GM21825 (cell line): ENCODE results near the gene RANBP10.

Source experiments
- ATAC-seq: cut with Tn5 transposase; IDR thresholded peaks from one replicate; pipeline ENCODE4 v1.9.1; 2021; ENCODE audit warnings: mild to moderate bottlenecking, moderate library complexity; ENCODE audit not compliant: unreplicated experiment

Gene RANBP10

GRCh38 chr16:67828651-67829050, 22.3 kb upstream of the RANBP10 start:
- no peak for ATAC-seq

GRCh38 chr16:67825906-67826305, 19.5 kb upstream of the RANBP10 start:
- ATAC-seq, result no peak

- ATAC-seq, result no peak
Measured at GRCh38 chr16:67825119-67825518, 18.8 kb upstream of the RANBP10 start.

- ATAC-seq, result no peak
Measured at GRCh38 chr16:67822511-67822910, 16.2 kb upstream of the RANBP10 start.

GRCh38 chr16:67820608-67821259, 14.4 kb upstream of the RANBP10 start:
- ATAC-seq, result no peak

GRCh38 chr16:67814567-67814966, 8.2 kb upstream of the RANBP10 start:
- ATAC-seq, result no peak

GRCh38 chr16:67811899-67812298, 5.5 kb upstream of the RANBP10 start:
- ATAC-seq, result no peak

GRCh38 chr16:67807148-67807682, 855 bp upstream of the RANBP10 start:
- no peak for ATAC-seq

GRCh38 chr16:67805718-67806427, 487 bp downstream of the RANBP10 start:
- no peak for ATAC-seq

GRCh38 chr16:67804853-67805542, 1.4 kb downstream of the RANBP10 start:
- ATAC-seq, result no peak

DNA sequence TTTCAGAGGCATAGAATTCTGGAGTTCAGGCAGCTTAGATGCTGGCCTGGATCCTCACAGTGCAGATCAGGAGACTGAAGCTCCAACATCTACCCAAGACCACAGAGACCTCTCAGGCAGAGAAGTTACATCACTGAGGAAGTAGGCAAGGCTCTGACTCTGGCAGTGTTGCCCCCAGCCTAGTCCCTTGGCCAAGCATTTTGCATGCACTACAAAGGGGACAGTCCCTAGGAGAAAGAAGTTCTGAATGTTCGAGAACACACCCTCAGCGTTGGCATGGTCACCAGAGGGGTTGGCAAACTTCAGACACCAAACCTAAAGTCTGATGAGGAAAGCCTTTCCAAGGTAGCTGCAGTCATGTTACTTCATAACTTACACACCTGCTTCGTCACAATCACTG, 2.5 kb downstream of the RANBP10 start:
- no peak for ATAC-seq

DNA sequence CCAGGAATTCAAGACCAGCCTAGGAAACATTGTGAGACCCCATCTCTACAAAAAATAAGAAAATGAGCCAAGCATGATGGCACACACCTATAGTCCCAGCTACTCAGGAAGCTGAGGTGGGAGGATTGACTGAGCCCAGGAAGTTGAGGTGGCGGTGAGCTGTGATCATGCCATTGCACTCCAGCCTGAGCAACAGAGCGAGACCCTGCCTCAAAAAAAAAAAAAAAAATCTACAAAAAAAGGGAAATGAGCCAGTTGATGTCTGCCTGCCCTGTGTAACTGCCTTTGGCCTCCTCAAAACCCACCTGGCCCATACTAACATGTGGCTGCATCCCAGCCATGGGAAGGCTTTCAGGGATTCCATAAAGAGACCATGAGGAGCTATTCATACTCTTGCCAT, 4.5 kb downstream of the RANBP10 start:
- ATAC-seq, result no peak

GRCh38 chr16:67801241-67801640, 5.1 kb downstream of the RANBP10 start:
- ATAC-seq, result no peak

DNA sequence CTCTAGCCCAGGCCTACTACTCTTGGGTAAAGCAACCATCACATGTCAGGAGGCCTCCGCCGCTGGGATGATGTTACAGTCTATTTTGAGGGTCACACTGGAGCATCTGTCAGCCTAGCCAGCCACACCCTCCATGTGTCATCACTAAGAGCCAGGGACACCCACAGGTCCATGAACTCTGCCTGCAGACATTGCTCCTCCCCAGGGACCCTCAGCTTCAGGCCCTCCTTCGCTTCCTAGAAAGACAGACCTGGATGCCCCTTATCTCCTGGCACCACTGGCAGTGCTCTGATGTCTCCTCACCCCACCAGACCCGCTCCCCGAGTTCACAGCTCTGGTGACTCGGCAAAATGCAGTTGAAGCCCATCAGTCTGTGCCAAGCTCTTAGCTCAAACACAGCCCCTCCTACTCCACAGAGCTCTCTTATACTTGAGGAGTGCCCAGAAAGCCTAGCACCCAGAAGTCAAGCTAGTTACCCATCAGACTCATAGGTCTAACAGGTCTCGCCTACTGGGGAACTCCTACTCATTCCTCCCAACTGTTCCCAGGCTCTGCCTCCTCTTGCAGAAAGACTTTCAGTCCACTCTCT, 5.9 kb downstream of the RANBP10 start:
- no peak for ATAC-seq

DNA sequence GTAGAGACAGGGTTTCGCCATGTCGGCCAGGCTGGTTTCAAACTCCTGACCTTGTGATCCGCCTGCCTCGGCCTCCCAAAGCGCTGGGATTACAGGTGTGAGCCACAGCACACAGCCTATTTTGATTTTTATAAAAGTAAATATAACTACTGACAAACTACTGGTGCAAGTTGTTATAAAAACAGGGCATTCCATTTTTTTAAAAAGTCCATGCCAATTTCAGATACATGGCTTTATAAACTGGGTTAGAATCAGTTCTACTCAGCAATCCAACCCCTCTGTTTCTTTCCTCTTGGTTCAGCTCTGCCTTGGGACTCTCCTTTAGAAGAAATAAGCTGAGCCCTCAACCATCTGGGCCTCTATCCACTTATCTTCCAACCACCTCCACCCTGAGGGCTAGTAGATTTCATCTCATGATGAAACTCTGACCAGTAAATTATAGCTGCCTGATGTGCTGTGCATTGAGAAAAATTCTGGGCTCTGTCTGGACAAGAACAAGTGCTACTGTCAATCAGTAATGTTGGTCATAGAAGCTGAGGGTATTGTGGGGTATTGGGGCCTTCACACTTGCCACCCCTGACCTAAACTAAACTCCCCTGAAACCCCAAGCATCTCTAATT, 10.2 kb downstream of the RANBP10 start:
- ATAC-seq, result no peak

DNA sequence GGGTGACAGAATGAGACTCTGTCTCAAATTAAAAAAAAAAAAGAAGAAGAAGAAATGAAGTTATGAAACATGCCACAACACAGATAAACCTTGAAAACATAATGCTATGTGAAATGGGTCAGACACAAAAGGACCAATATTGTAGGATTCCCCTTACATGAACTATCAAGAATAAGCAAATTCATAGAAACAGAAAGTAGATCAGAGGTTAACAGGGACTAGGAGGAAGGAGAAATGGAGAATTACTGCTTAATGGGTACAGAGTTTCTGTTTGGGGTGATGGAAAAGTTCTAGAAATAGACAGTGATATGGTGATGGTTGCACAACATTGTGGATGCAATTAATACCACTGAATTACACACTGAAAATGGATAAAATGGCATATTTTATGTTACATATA, 16.3 kb downstream of the RANBP10 start:
- ATAC-seq, result no peak

GRCh38 chr16:67786491-67786890, 19.9 kb downstream of the RANBP10 start:
- ATAC-seq, result no peak

- no peak for ATAC-seq
Measured at GRCh38 chr16:67783353-67783725, 23.0 kb downstream of the RANBP10 start.

GRCh38 chr16:67782567-67783352, 23.6 kb downstream of the RANBP10 start:
- no peak for ATAC-seq

- peak; percentile 68 for ATAC-seq
Measured at GRCh38 chr16:67781565-67781921, 24.8 kb downstream of the RANBP10 start.
